ENCODE data around the gene LYPD5. TPM values are rescaled to one million over a fixed set of nuclear protein-coding genes. Genes with fewer than 3 reads are reported as not detected.

Gene LYPD5
- total RNA-seq, 1 experiment from 2014 or later: not detected

DNA sequence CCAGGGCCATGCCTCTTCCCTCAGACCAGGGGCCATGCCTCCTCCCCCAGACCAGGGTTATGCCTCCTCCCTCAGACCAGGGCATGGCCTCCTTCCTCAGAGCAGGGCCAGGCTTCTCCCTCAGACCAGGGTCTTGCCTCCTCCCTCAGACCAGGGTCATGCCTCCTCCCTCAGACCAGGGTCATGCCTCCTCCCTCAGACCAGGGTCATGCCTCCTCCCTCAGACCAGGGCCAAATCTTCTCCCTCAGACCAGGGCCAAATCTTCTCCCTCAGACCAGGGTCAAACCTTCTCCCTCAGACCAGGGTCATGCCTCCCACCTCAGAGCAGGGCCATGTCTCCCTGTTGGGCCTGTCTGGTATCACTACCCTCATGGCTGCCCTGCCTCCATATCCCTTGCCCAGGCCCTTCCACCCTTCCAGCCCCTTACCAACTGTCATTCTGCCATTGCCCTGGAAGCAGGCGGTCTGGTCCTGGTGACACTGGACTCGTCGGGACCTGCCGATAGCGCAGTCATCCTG is 4.2 kb downstream of the LYPD5 start:
- no peaks in the 10 kb centered on the region for H3K4me1 ChIP-seq (ENCODE audit: low read length)
- H3K79me2 ChIP-seq (ENCODE audit: low read length): no peaks in the 10 kb centered on the region
- H3K9ac ChIP-seq (ENCODE audit: low read length): no peak overlapping the region
- no peak overlapping the region for H3K4me2 ChIP-seq (ENCODE audit: low read depth, low read length, poor library complexity, severe bottlenecking)
- H3K4me3 ChIP-seq (ENCODE audit: low read length): no peak overlapping the region
- H3K9me2 ChIP-seq (replicated peaks; ENCODE audit: insufficient read depth, low read length): no peaks in the 10 kb centered on the region
- H3K27me3 ChIP-seq (ENCODE audit: low read length): no peaks in the 10 kb centered on the region
- no peak for DNase-seq
- no peaks in the 10 kb centered on the region for H3K9me3 ChIP-seq (ENCODE audit: low read length)
- H4K20me1 ChIP-seq (ENCODE audit: insufficient read depth, low read depth, low read length): no peaks in the 10 kb centered on the region
- no peak overlapping the region for H2AFZ ChIP-seq (ENCODE audit: low read length)
- H3K27ac ChIP-seq (ENCODE audit: low read length): no peak overlapping the region
- H3K36me3 ChIP-seq (ENCODE audit: insufficient read depth, low read length): no peaks in the 10 kb centered on the region

DNA sequence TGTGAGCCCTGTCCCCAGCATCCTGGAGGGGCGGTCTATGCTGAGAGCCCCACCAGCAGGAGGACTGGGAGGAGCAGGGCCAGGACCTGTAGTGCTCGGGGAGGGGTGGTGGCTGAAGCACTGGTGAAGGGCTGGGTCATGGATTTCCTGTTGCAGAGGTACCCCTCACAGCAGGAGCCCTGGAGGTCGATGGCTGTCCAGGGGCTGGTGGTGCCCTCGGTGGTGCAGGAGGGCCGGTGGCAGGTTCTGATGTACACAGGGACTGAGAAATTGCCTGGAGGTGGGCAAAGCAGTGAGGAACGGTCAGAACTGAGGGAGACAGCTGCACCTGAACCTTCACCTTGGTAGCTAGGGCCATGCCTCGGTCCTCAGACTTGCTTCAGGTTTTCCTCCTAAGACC is 4.7 kb downstream of the LYPD5 start:
- no peak overlapping the region for H3K27ac ChIP-seq (ENCODE audit: low read length)
- DNase-seq: no peak
- H3K4me1 ChIP-seq (ENCODE audit: low read length): no peaks in the 10 kb centered on the region
- H3K9me2 ChIP-seq (replicated peaks; ENCODE audit: insufficient read depth, low read length): no peaks in the 10 kb centered on the region
- no peaks in the 10 kb centered on the region for H3K9me3 ChIP-seq (ENCODE audit: low read length)
- H4K20me1 ChIP-seq (ENCODE audit: insufficient read depth, low read depth, low read length): no peaks in the 10 kb centered on the region
- H3K27me3 ChIP-seq (ENCODE audit: low read length): no peaks in the 10 kb centered on the region
- H3K4me3 ChIP-seq (ENCODE audit: low read length): no peak overlapping the region
- no peak overlapping the region for H2AFZ ChIP-seq (ENCODE audit: low read length)
- H3K9ac ChIP-seq (ENCODE audit: low read length): no peak overlapping the region
- no peaks in the 10 kb centered on the region for H3K79me2 ChIP-seq (ENCODE audit: low read length)
- H3K4me2 ChIP-seq (ENCODE audit: low read depth, low read length, poor library complexity, severe bottlenecking): no peak overlapping the region
- H3K36me3 ChIP-seq (ENCODE audit: insufficient read depth, low read length): no peaks in the 10 kb centered on the region

DNA sequence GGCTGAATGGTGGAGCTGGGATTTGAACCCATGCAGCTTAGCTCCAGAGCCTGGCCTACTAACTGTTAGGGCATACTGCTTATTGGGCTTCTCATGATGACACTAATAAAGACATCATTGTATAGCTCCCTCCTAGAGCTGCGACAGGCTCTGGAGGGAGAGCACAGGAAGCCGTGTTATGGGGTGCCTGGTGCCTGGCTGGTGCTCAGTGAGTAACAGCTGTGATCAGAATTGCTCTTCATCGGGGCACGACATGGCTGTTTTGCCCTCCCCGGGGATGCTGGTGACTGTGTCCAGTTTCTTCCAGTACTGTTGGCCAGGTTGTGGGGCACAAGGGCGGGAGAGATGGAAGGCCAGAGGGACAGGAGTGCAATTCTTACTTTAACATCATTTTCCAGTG is 5.1 kb downstream of the LYPD5 start:
- H3K27me3 ChIP-seq (ENCODE audit: low read length): no peaks in the 10 kb centered on the region
- H4K20me1 ChIP-seq (ENCODE audit: insufficient read depth, low read depth, low read length): no peaks in the 10 kb centered on the region
- no peaks in the 10 kb centered on the region for H3K36me3 ChIP-seq (ENCODE audit: insufficient read depth, low read length)
- H3K4me2 ChIP-seq (ENCODE audit: low read depth, low read length, poor library complexity, severe bottlenecking): no peak overlapping the region
- H3K79me2 ChIP-seq (ENCODE audit: low read length): no peaks in the 10 kb centered on the region
- H3K4me1 ChIP-seq (ENCODE audit: low read length): no peaks in the 10 kb centered on the region
- no peak overlapping the region for H3K9ac ChIP-seq (ENCODE audit: low read length)
- no peak for DNase-seq
- H3K27ac ChIP-seq (ENCODE audit: low read length): no peak overlapping the region
- H3K9me2 ChIP-seq (replicated peaks; ENCODE audit: insufficient read depth, low read length): no peaks in the 10 kb centered on the region
- H3K4me3 ChIP-seq (ENCODE audit: low read length): no peak overlapping the region
- no peak overlapping the region for H2AFZ ChIP-seq (ENCODE audit: low read length)
- H3K9me3 ChIP-seq (ENCODE audit: low read length): no peaks in the 10 kb centered on the region

DNA sequence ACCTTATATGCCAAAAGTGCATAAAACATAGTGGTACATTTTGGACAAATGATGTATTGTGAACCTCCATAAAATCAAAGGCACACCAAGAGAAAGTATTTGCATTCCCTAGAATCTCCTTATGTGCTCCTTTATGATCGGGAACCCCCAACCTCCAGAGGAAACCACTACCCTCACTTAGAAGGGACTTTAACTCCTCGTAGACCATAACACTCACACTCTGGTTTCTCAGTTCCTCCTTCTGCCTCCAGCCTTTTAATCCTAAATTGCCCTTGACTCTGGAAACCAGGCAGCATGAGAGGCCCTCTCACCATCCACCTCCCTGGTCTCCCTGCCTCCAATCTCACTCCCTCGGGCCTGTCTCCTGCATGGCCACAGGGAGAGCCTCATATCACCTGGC is 11.7 kb downstream of the LYPD5 start:
- H3K4me3 ChIP-seq (ENCODE audit: low read length): no peak overlapping the region
- H3K9me3 ChIP-seq (ENCODE audit: low read length): no peaks in the 10 kb centered on the region
- no peaks in the 10 kb centered on the region for H3K4me1 ChIP-seq (ENCODE audit: low read length)
- no peaks in the 10 kb centered on the region for H3K36me3 ChIP-seq (ENCODE audit: insufficient read depth, low read length)
- H3K27ac ChIP-seq (ENCODE audit: low read length): no peak overlapping the region
- no peak overlapping the region for H3K4me2 ChIP-seq (ENCODE audit: low read depth, low read length, poor library complexity, severe bottlenecking)
- H4K20me1 ChIP-seq (ENCODE audit: insufficient read depth, low read depth, low read length): no peaks in the 10 kb centered on the region
- no peak for DNase-seq
- H2AFZ ChIP-seq (ENCODE audit: low read length): no peak overlapping the region
- no peaks in the 10 kb centered on the region for H3K27me3 ChIP-seq (ENCODE audit: low read length)
- no peaks in the 10 kb centered on the region for H3K9me2 ChIP-seq (replicated peaks; ENCODE audit: insufficient read depth, low read length)
- H3K9ac ChIP-seq (ENCODE audit: low read length): no peak overlapping the region
- H3K79me2 ChIP-seq (ENCODE audit: low read length): no peaks in the 10 kb centered on the region

DNA sequence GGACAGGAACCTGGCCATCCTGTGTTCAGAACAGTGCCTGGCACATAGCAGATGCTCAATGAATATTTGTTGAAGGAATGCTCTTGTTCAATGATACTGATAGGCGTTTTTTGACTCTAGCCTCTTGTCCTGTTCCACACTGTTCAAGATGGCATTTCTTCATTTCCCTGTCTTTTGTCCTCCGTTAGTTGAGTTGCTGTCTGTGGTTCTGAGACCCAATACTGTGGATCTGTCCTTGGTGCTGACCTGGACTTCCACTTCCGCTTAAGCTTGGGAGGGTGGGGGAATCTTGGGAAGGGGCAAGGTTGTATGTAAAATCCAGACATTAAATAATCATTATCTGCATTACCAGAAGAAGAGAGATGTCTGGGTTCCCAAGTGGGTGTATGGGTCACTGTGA is 13.2 kb downstream of the LYPD5 start:
- Histone ChIP-seq H4K20me1 (ENCODE audit: insufficient read depth, low read depth, low read length) (no peaks in the 10 kb centered on the region), H3K4me3 (ENCODE audit: low read length) (no peak overlapping the region), H3K9me2 (replicated peaks; ENCODE audit: insufficient read depth, low read length) (no peaks in the 10 kb centered on the region), H3K4me2 (ENCODE audit: low read depth, low read length, poor library complexity, severe bottlenecking) (no peak overlapping the region), H3K4me1 (ENCODE audit: low read length) (peaks cover 8% of the 10 kb centered on the region; the same call in 1 of the 2 replicates), H2AFZ (ENCODE audit: low read length) (no peak overlapping the region), H3K36me3 (ENCODE audit: insufficient read depth, low read length) (no peaks in the 10 kb centered on the region), H3K27ac (ENCODE audit: low read length) (no peak overlapping the region), H3K9ac (ENCODE audit: low read length) (no peak overlapping the region), H3K79me2 (ENCODE audit: low read length) (no peaks in the 10 kb centered on the region), H3K9me3 (ENCODE audit: low read length) (no peaks in the 10 kb centered on the region), H3K27me3 (ENCODE audit: low read length) (no peaks in the 10 kb centered on the region)
- peak; percentile 68 for DNase-seq

DNA sequence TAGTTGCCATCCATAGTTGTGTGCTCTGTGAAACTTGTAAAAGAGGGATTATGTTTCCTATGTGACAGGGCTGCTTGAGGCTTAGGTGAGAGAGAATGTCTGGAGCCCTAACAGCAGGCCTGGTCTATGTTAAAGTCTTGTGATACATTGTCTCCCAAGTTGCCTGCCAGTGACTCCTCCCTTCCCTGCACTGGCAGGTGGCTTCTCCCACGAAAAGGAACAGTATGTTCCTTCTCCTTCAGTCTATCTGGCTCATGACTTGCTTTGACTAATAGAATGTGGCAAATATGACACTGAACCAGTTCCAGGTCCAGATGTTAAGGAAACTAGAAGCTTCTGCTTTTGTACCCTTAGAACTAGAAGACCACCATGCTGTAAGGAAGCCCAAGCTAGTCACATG is 15.6 kb downstream of the LYPD5 start:
- H3K4me3 ChIP-seq (ENCODE audit: low read length): no peak overlapping the region
- no peaks in the 10 kb centered on the region for H3K79me2 ChIP-seq (ENCODE audit: low read length)
- no peaks in the 10 kb centered on the region for H3K36me3 ChIP-seq (ENCODE audit: insufficient read depth, low read length)
- peaks cover 8% of the 10 kb centered on the region; the same call in 1 of the 2 replicates for H3K4me1 ChIP-seq (ENCODE audit: low read length)
- H3K9ac ChIP-seq (ENCODE audit: low read length): no peak overlapping the region
- no peaks in the 10 kb centered on the region for H3K9me2 ChIP-seq (replicated peaks; ENCODE audit: insufficient read depth, low read length)
- H2AFZ ChIP-seq (ENCODE audit: low read length): no peak overlapping the region
- DNase-seq: no peak
- no peak overlapping the region for H3K27ac ChIP-seq (ENCODE audit: low read length)
- H3K9me3 ChIP-seq (ENCODE audit: low read length): no peaks in the 10 kb centered on the region
- no peak overlapping the region for H3K4me2 ChIP-seq (ENCODE audit: low read depth, low read length, poor library complexity, severe bottlenecking)
- no peaks in the 10 kb centered on the region for H4K20me1 ChIP-seq (ENCODE audit: insufficient read depth, low read depth, low read length)
- no peaks in the 10 kb centered on the region for H3K27me3 ChIP-seq (ENCODE audit: low read length)

DNA sequence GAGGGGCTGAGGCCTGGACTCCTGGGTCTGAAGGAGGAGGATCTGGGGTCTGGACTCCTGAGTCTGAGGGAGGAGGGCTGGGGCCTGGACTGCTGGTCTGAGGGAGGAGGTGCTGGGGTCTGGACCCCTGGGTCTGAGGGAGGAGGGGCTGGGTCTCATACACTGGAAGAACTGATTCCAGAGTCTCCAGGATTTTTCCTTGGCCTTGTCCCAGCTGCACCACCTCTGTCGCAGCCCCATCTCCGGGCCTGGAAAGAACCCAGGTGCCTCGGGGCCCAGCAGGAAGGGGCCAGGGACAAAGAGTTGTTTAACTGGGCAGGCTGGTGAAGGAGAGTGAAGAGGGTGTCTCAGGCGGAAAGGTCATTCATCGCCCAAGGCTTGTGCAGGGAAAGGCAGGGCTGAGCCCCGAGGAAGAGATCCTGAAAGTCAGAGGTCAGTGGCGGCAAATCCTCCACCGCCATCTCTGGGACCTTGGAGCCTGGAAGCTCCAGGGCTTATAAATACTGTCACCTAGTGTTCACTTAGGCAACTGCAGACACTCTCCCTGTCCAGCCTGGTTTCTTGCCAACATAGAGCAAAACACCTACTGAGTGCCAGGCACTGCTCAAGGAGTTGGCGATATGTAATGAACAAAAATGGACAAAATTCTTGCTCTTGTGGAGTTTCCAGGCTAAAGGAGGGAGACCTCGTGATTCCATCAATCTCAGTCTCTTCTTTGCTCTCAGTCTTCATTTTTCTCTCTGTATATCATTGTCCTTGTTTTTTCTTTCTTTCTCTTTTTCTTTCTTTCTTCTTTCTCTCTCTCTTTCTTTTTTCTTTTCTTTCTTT is 17.1 kb downstream of the LYPD5 start:
- peak overlapping the region; percentile 40; the same call in 1 of the 2 replicates for H3K9ac ChIP-seq (ENCODE audit: low read length)
- H3K27me3 ChIP-seq (ENCODE audit: low read length): no peaks in the 10 kb centered on the region

DNA sequence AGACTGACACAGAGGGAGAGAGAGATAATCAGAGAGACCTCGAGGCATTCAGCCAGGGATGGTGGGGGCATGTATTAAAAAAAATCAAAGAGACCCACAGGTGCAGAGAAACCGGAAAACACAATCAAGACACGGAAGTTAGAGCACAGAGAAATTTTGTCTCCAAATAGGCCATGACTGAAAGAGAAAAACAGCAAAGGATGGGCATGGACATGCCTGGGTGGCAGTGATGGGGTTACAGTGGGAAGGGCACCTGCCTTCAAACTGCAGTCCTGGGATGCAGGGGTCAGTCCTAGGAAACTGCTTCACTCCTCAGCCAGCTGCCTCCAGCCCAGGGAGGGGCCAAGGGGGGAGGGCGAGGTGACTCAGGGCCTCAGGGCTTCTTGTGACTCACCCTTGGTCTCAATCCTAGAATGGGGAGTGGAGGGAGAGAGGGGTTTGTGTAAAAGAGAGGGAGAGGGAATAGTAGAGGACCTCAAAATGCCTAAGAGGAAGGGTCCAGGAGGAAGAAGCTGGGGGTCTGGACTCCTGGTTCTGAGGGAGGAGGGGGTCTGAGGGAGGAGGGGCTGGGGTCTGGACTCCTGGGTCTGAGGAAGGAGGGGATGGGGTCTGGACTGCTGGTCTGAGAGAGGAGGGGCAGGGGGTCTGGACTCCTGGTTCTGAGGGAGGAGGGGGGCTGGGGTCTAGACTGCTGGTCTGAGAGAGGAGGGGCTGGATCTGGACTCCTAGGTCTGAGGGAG is 17.8 kb downstream of the LYPD5 start:
- no peaks in the 10 kb centered on the region for H3K27me3 ChIP-seq (ENCODE audit: low read length)
- H3K9me3 ChIP-seq (ENCODE audit: low read length): no peaks in the 10 kb centered on the region
- no peaks in the 10 kb centered on the region for H3K9me2 ChIP-seq (replicated peaks; ENCODE audit: insufficient read depth, low read length)
- no peaks in the 10 kb centered on the region for H3K36me3 ChIP-seq (ENCODE audit: insufficient read depth, low read length)
- DNase-seq: no peak
- H3K27ac ChIP-seq (ENCODE audit: low read length): no peak overlapping the region
- no peaks in the 10 kb centered on the region for H4K20me1 ChIP-seq (ENCODE audit: insufficient read depth, low read depth, low read length)
- peaks cover 8% of the 10 kb centered on the region; the same call in 1 of the 2 replicates for H3K4me1 ChIP-seq (ENCODE audit: low read length)
- no peak overlapping the region for H3K9ac ChIP-seq (ENCODE audit: low read length)
- H2AFZ ChIP-seq (ENCODE audit: low read length): peak overlapping the region; percentile 69; the same call in 1 of the 2 replicates
- no peak overlapping the region for H3K4me2 ChIP-seq (ENCODE audit: low read depth, low read length, poor library complexity, severe bottlenecking)
- H3K79me2 ChIP-seq (ENCODE audit: low read length): no peaks in the 10 kb centered on the region
- no peak overlapping the region for H3K4me3 ChIP-seq (ENCODE audit: low read length)

More for the DNA sequence above, 17.1 kb downstream of the LYPD5 start:
- peaks cover 8% of the 10 kb centered on the region; the same call in 1 of the 2 replicates for H3K4me1 ChIP-seq (ENCODE audit: low read length)
- H3K4me3 ChIP-seq (ENCODE audit: low read length): no peak overlapping the region
- DNase-seq: peak; percentile 83
- H3K36me3 ChIP-seq (ENCODE audit: insufficient read depth, low read length): no peaks in the 10 kb centered on the region
- H3K9me3 ChIP-seq (ENCODE audit: low read length): no peaks in the 10 kb centered on the region
- H2AFZ ChIP-seq (ENCODE audit: low read length): 0 out of 2 replicates have a peak overlapping the region, but pooled peaks have one; percentile 85
- H3K79me2 ChIP-seq (ENCODE audit: low read length): no peaks in the 10 kb centered on the region
- H4K20me1 ChIP-seq (ENCODE audit: insufficient read depth, low read depth, low read length): no peaks in the 10 kb centered on the region
- H3K9me2 ChIP-seq (replicated peaks; ENCODE audit: insufficient read depth, low read length): no peaks in the 10 kb centered on the region
- no peak overlapping the region for H3K27ac ChIP-seq (ENCODE audit: low read length)
- peak overlapping the region; percentile 30 for H3K4me2 ChIP-seq (ENCODE audit: low read depth, low read length, poor library complexity, severe bottlenecking)

All from Karpas-422 (cell line).